GM18873 (cell line): ENCODE results near the gene PKNOX2.

Experiments
- ATAC-seq: cut with Tn5 transposase; IDR thresholded peaks from one replicate; pipeline ENCODE4 v1.9.1; 2021; ENCODE audit warnings: mild to moderate bottlenecking, moderate library complexity, moderate number of reproducible peaks; ENCODE audit not compliant: unreplicated experiment, low FRiP score

The PKNOX2 gene

GRCh38 chr11:125279676-125280418, 115.3 kb downstream of the PKNOX2 start:
- ATAC-seq, result no peak

GRCh38 chr11:125280646-125281045, 116.1 kb downstream of the PKNOX2 start:
- ATAC-seq, result no peak

GRCh38 chr11:125281831-125282595, 117.5 kb downstream of the PKNOX2 start:
- ATAC-seq, result no peak

GRCh38 chr11:125282596-125282914, 118.0 kb downstream of the PKNOX2 start:
- no peak for ATAC-seq

GRCh38 chr11:125284245-125284850, 119.8 kb downstream of the PKNOX2 start:
- ATAC-seq, result no peak

GRCh38 chr11:125285844-125286243, 121.3 kb downstream of the PKNOX2 start:
- ATAC-seq, result no peak

- ATAC-seq, result no peak
Measured at GRCh38 chr11:125286486-125286885, 121.9 kb downstream of the PKNOX2 start.

- no peak for ATAC-seq
Measured at GRCh38 chr11:125287491-125288210, 123.1 kb downstream of the PKNOX2 start.

- ATAC-seq, result no peak
Measured at GRCh38 chr11:125289419-125290098, 125.0 kb downstream of the PKNOX2 start.

- ATAC-seq, result no peak
Measured at GRCh38 chr11:125290263-125290662, 125.7 kb downstream of the PKNOX2 start.

GRCh38 chr11:125292100-125292499, 127.5 kb downstream of the PKNOX2 start:
- no peak for ATAC-seq

- no peak for ATAC-seq
Measured at GRCh38 chr11:125293596-125293995, 129.0 kb downstream of the PKNOX2 start.

GRCh38 chr11:125295931-125296330, 131.4 kb downstream of the PKNOX2 start:
- no peak for ATAC-seq

GRCh38 chr11:125297346-125297915, 132.9 kb downstream of the PKNOX2 start:
- ATAC-seq, result no peak

GRCh38 chr11:125299061-125299615, 134.6 kb downstream of the PKNOX2 start:
- no peak for ATAC-seq

- no peak for ATAC-seq
Measured at GRCh38 chr11:125299821-125300220, 135.3 kb downstream of the PKNOX2 start.

GRCh38 chr11:125300791-125301218, 136.3 kb downstream of the PKNOX2 start:
- ATAC-seq, result no peak

GRCh38 chr11:125301346-125301745, 136.8 kb downstream of the PKNOX2 start:
- no peak for ATAC-seq

GRCh38 chr11:125303186-125303585, 138.6 kb downstream of the PKNOX2 start:
- ATAC-seq, result no peak

- no peak for ATAC-seq
Measured at GRCh38 chr11:125303694-125304093, 139.1 kb downstream of the PKNOX2 start.
